Measurements from ENCODE around the gene PPP1R1C. TPM values are rescaled to one million over a fixed set of nuclear protein-coding genes. Genes with fewer than 3 reads are reported as not detected.
"Not testable (repeated sequence)": the region's sequence is repeated elsewhere in the genome, so short reads cannot be mapped to it uniquely, and the experiment has no call there.

Gene PPP1R1C
- total and polyA plus RNA-seq, 5 donors from 2014 or later = not detected

- H3K9me3 ChIP-seq (ENCODE audit: control insufficient read depth in 2 of 2, low read length in 2 of 2) = no peaks in the 10 kb centered on the region
- no peaks in the 10 kb centered on the region for H3K36me3 Mint-ChIP-seq
- H3K27me3 Mint-ChIP-seq = peaks cover 24% of the 10 kb centered on the region
- no peak overlapping the region for H3K27ac Mint-ChIP-seq
- no peaks in the 10 kb centered on the region for H3K36me3 ChIP-seq (ENCODE audit: control insufficient read depth, insufficient read depth, low read length)
- H3K27me3 ChIP-seq (ENCODE audit: control insufficient read depth, insufficient read depth, low read length) = peaks cover 13% of the 10 kb centered on the region
- no peak overlapping the region for H3K4me3 ChIP-seq (ENCODE audit: low read depth, low read length)
- peaks cover 0 to 5% (median 0%) of the 10 kb centered on the region in 7 donors for H3K9me3 Mint-ChIP-seq
- ATAC-seq (ENCODE audit: low read depth in 2 of 2) (no peak), DNase-seq (no peak)
- H3K4me1 Mint-ChIP-seq = peaks cover 0 to 17% (median 10%) of the 10 kb centered on the region in 4 donors
- H3K4me3 Mint-ChIP-seq = no peak overlapping the region
- H3K27ac ChIP-seq (ENCODE audit: insufficient read depth, low read length, poor library complexity, severe bottlenecking) = no peak overlapping the region
- peaks cover 11% of the 10 kb centered on the region for H3K4me1 ChIP-seq (ENCODE audit: control insufficient read depth, insufficient read depth, low read length, poor library complexity, severe bottlenecking)
Observed at GRCh38 chr2:181957668-181958067, 28.0 kb upstream of the PPP1R1C start.

- peaks cover 0 to 13% (median 6%) of the 10 kb centered on the region in 4 donors for H3K4me1 Mint-ChIP-seq
- no peaks in the 10 kb centered on the region for H3K36me3 ChIP-seq (ENCODE audit: control insufficient read depth, insufficient read depth, low read length)
- H3K27me3 Mint-ChIP-seq = peaks cover 17% of the 10 kb centered on the region
- peaks cover 8% of the 10 kb centered on the region for H3K4me1 ChIP-seq (ENCODE audit: control insufficient read depth, insufficient read depth, low read length, poor library complexity, severe bottlenecking)
- ATAC-seq (ENCODE audit: low read depth in 2 of 2) (no peak), DNase-seq (no peak)
- peaks cover 0 to 5% (median 0%) of the 10 kb centered on the region in 7 donors for H3K9me3 Mint-ChIP-seq
- H3K27me3 ChIP-seq (ENCODE audit: control insufficient read depth, insufficient read depth, low read length) = peaks cover 10% of the 10 kb centered on the region
- no peaks in the 10 kb centered on the region for H3K36me3 Mint-ChIP-seq
- H3K27ac ChIP-seq (ENCODE audit: insufficient read depth, low read length, poor library complexity, severe bottlenecking) = no peak overlapping the region
- no peak overlapping the region for H3K4me3 ChIP-seq (ENCODE audit: low read depth, low read length)
- H3K27ac Mint-ChIP-seq = no peak overlapping the region
- no peaks in the 10 kb centered on the region for H3K9me3 ChIP-seq (ENCODE audit: control insufficient read depth in 2 of 2, low read length in 2 of 2)
- H3K4me3 Mint-ChIP-seq = no peak overlapping the region
Observed at GRCh38 chr2:181958726-181959125, 26.9 kb upstream of the PPP1R1C start.

GRCh38 chr2:181959508-181959907 lies 26.1 kb upstream of the PPP1R1C start:
- peaks cover under 1% of the 10 kb centered on the region for H3K4me1 ChIP-seq (ENCODE audit: control insufficient read depth, insufficient read depth, low read length, poor library complexity, severe bottlenecking)
- H3K27ac Mint-ChIP-seq = no peak overlapping the region
- H3K9me3 ChIP-seq (ENCODE audit: control insufficient read depth in 2 of 2, low read length in 2 of 2) = no peaks in the 10 kb centered on the region
- no peak overlapping the region for H3K4me3 Mint-ChIP-seq
- DNase-seq (no peak), ATAC-seq (ENCODE audit: low read depth in 2 of 2) (no peak)
- no peak overlapping the region for H3K27ac ChIP-seq (ENCODE audit: insufficient read depth, low read length, poor library complexity, severe bottlenecking)
- H3K4me1 Mint-ChIP-seq = peaks cover 0 to 5% (median under 1%) of the 10 kb centered on the region in 4 donors
- peaks cover 10% of the 10 kb centered on the region for H3K27me3 ChIP-seq (ENCODE audit: control insufficient read depth, insufficient read depth, low read length)
- H3K36me3 Mint-ChIP-seq = no peaks in the 10 kb centered on the region
- no peak overlapping the region for H3K4me3 ChIP-seq (ENCODE audit: low read depth, low read length)
- H3K36me3 ChIP-seq (ENCODE audit: control insufficient read depth, insufficient read depth, low read length) = no peaks in the 10 kb centered on the region
- H3K9me3 Mint-ChIP-seq = peaks cover 0 to 5% (median 0%) of the 10 kb centered on the region in 7 donors
- H3K27me3 Mint-ChIP-seq = peaks cover 9% of the 10 kb centered on the region

GRCh38 chr2:181961167-181961566 lies 24.5 kb upstream of the PPP1R1C start:
- not testable (repeated sequence) for ATAC-seq (ENCODE audit: low read depth in 2 of 2); H3K4me3 ChIP-seq (ENCODE audit: low read depth, low read length); H3K4me1 Mint-ChIP-seq; DNase-seq; H3K27ac ChIP-seq (ENCODE audit: insufficient read depth, low read length, poor library complexity, severe bottlenecking); H3K27ac Mint-ChIP-seq; H3K36me3 Mint-ChIP-seq; H3K9me3 ChIP-seq (ENCODE audit: control insufficient read depth in 2 of 2, low read length in 2 of 2); H3K27me3 Mint-ChIP-seq; H3K4me3 Mint-ChIP-seq; H3K9me3 Mint-ChIP-seq; H3K36me3 ChIP-seq (ENCODE audit: control insufficient read depth, insufficient read depth, low read length); H3K4me1 ChIP-seq (ENCODE audit: control insufficient read depth, insufficient read depth, low read length, poor library complexity, severe bottlenecking); H3K27me3 ChIP-seq (ENCODE audit: control insufficient read depth, insufficient read depth, low read length)

GRCh38 chr2:181962142-181962541 lies 23.5 kb upstream of the PPP1R1C start:
- H3K4me3 Mint-ChIP-seq = no peak overlapping the region
- Histone ChIP-seq H3K27me3 (ENCODE audit: control insufficient read depth, insufficient read depth, low read length) (peaks cover 10% of the 10 kb centered on the region), H3K4me3 (ENCODE audit: low read depth, low read length) (no peak overlapping the region), H3K36me3 (ENCODE audit: control insufficient read depth, insufficient read depth, low read length) (no peaks in the 10 kb centered on the region), H3K9me3 (ENCODE audit: control insufficient read depth in 2 of 2, low read length in 2 of 2) (no peaks in the 10 kb centered on the region), H3K4me1 (ENCODE audit: control insufficient read depth, insufficient read depth, low read length, poor library complexity, severe bottlenecking) (no peaks in the 10 kb centered on the region), H3K27ac (ENCODE audit: insufficient read depth, low read length, poor library complexity, severe bottlenecking) (no peak overlapping the region)
- ATAC-seq (ENCODE audit: low read depth in 2 of 2) = no peak
- H3K27me3 Mint-ChIP-seq = no peaks in the 10 kb centered on the region
- H3K9me3 Mint-ChIP-seq = peaks cover 0 to 5% (median 0%) of the 10 kb centered on the region in 7 donors
- no peak for DNase-seq
- peaks cover 0 to 4% (median 0%) of the 10 kb centered on the region in 4 donors for H3K4me1 Mint-ChIP-seq
- no peak overlapping the region for H3K27ac Mint-ChIP-seq
- no peaks in the 10 kb centered on the region for H3K36me3 Mint-ChIP-seq

GRCh38 chr2:181970160-181970794 lies 15.4 kb upstream of the PPP1R1C start:
- Histone ChIP-seq H3K27me3 (ENCODE audit: control insufficient read depth, insufficient read depth, low read length) (peaks cover 8% of the 10 kb centered on the region), H3K36me3 (ENCODE audit: control insufficient read depth, insufficient read depth, low read length) (no peaks in the 10 kb centered on the region), H3K4me1 (ENCODE audit: control insufficient read depth, insufficient read depth, low read length, poor library complexity, severe bottlenecking) (no peaks in the 10 kb centered on the region), H3K4me3 (ENCODE audit: low read depth, low read length) (no peak overlapping the region), H3K27ac (ENCODE audit: insufficient read depth, low read length, poor library complexity, severe bottlenecking) (no peak overlapping the region), H3K9me3 (ENCODE audit: control insufficient read depth in 2 of 2, low read length in 2 of 2) (no peaks in the 10 kb centered on the region)
- no peak overlapping the region for H3K27ac Mint-ChIP-seq
- no peaks in the 10 kb centered on the region for H3K36me3 Mint-ChIP-seq
- H3K9me3 Mint-ChIP-seq = peaks cover 0 to 11% (median 0%) of the 10 kb centered on the region in 7 donors
- no peaks in the 10 kb centered on the region for H3K4me1 Mint-ChIP-seq
- no peak for DNase-seq
- H3K27me3 Mint-ChIP-seq = peaks cover 4% of the 10 kb centered on the region
- no peak overlapping the region for H3K4me3 Mint-ChIP-seq
- no peak for ATAC-seq (ENCODE audit: low read depth in 2 of 2)

- H3K4me3 ChIP-seq (ENCODE audit: low read depth, low read length) = no peak overlapping the region
- no peaks in the 10 kb centered on the region for H3K4me1 ChIP-seq (ENCODE audit: control insufficient read depth, insufficient read depth, low read length, poor library complexity, severe bottlenecking)
- no peaks in the 10 kb centered on the region for H3K36me3 ChIP-seq (ENCODE audit: control insufficient read depth, insufficient read depth, low read length)
- ATAC-seq (ENCODE audit: low read depth in 2 of 2) (no peak), DNase-seq (no peak)
- no peaks in the 10 kb centered on the region for H3K9me3 ChIP-seq (ENCODE audit: control insufficient read depth in 2 of 2, low read length in 2 of 2)
- Mint-ChIP-seq H3K27ac (no peak overlapping the region), H3K27me3 (peaks cover 4% of the 10 kb centered on the region), H3K4me1 (no peaks in the 10 kb centered on the region), H3K9me3 (peaks cover 0 to 11% (median 0%) of the 10 kb centered on the region in 7 donors), H3K4me3 (no peak overlapping the region), H3K36me3 (no peaks in the 10 kb centered on the region)
- peaks cover 8% of the 10 kb centered on the region for H3K27me3 ChIP-seq (ENCODE audit: control insufficient read depth, insufficient read depth, low read length)
- H3K27ac ChIP-seq (ENCODE audit: insufficient read depth, low read length, poor library complexity, severe bottlenecking) = no peak overlapping the region
Observed at GRCh38 chr2:181971032-181971431, 14.6 kb upstream of the PPP1R1C start.
